Common myeloid progenitor, CD34-positive (primary cell): Measurements from ENCODE around the gene NKIRAS2.
A peak's percentile ranks its signal among the peaks of the same experiment; 100 is the strongest.

Source experiments
- CTCF ChIA-PET: fragments of 350-600 bp; sonication (Branson Sonifier 250); formaldehyde crosslinking; loops from one replicate; lab custom pipeline; 2021; ENCODE audit warnings: antibody characterized with exemption; lab: Charles Lee
- POLR2A ChIA-PET: fragments of 350-600 bp; sonication (Branson Sonifier 250); formaldehyde crosslinking; loops from one replicate; lab custom pipeline; 2021; ENCODE audit warnings: antibody characterized with exemption; lab: Charles Lee
- DNase-seq, 3 donors: peaks; one replicate each; pipeline versions ENCODE4 v3.0.0 to v3.0.0-alpha.2; 2013
- H3K27ac ChIP-seq, 2 experiments: 1 replicate in 1 of 2; 2 replicates in 1 of 2; pipeline ENCODE4 v1.7.0; 2013; ENCODE audit warnings: inconsistent platforms in 2 of 2, low read length in 2 of 2, mild to moderate bottlenecking in 2 of 2, low read depth in 1 of 2, moderate library complexity in 1 of 2; ENCODE audit not compliant: severe bottlenecking in 2 of 2, insufficient read depth in 1 of 2, poor library complexity in 1 of 2
- H3K27me3 ChIP-seq, 5 experiments: replicated peaks in 2 of 5; 1 replicate in 3 of 5; 2 replicates in 2 of 5; pipeline versions ENCODE4 v1.6.1 to v1.7.0; 2013; ENCODE audit warnings: low read length in 4 of 5, mild to moderate bottlenecking in 2 of 5, moderate library complexity in 2 of 5, inconsistent platforms in 1 of 5; ENCODE audit not compliant: insufficient read depth in 5 of 5, control insufficient read depth in 4 of 5
- H3K36me3 ChIP-seq, 4 experiments: 1 replicate in 2 of 4; 2 replicates in 2 of 4; pipeline versions ENCODE4 v1.6.1 to v1.7.0; 2013; ENCODE audit warnings: low read length in 3 of 4, control low read depth in 1 of 4, mild to moderate bottlenecking in 1 of 4; ENCODE audit not compliant: control insufficient read depth in 4 of 4, insufficient read depth in 4 of 4
- H3K4me1 ChIP-seq, 4 experiments: 1 replicate in 3 of 4; 2 replicates in 1 of 4; pipeline versions ENCODE4 v1.6.1 to v1.7.1; 2013; ENCODE audit warnings: low read length in 3 of 4, mild to moderate bottlenecking in 3 of 4, control low read depth in 1 of 4, inconsistent platforms in 1 of 4, moderate library complexity in 1 of 4; ENCODE audit not compliant: control insufficient read depth in 4 of 4, insufficient read depth in 4 of 4; ENCODE audit errors: control extremely low read depth in 1 of 4
- H3K4me3 ChIP-seq, 7 experiments: 1 replicate in 4 of 7; 2 replicates in 3 of 7; pipeline versions ENCODE4 v1.5.1 to v1.7.0; 2013; ENCODE audit warnings: mild to moderate bottlenecking in 7 of 7, low read length in 6 of 7, moderate library complexity in 6 of 7, inconsistent platforms in 2 of 7, low read depth in 2 of 7, control low read depth in 1 of 7; ENCODE audit not compliant: insufficient read depth in 4 of 7, control insufficient read depth in 1 of 7; ENCODE audit errors: extremely low read depth in 1 of 7
- H3K9me3 ChIP-seq, 5 experiments: 1 replicate in 4 of 5; 2 replicates in 1 of 5; pipeline versions ENCODE4 v1.6.1 to v1.7.1; 2013; ENCODE audit warnings: low read length in 4 of 5, mild to moderate bottlenecking in 2 of 5, inconsistent platforms in 1 of 5, low read depth in 1 of 5, moderate library complexity in 1 of 5; ENCODE audit not compliant: control insufficient read depth in 4 of 5, insufficient read depth in 2 of 5; ENCODE audit errors: control extremely low read depth in 1 of 5
- WGBS: methylation state at CpG from one replicate; pipeline ENCODE4 v1.1.5; 2013; ENCODE audit not compliant: insufficient coverage; 5-methylcytosine and 5-hydroxymethylcytosine counted together

Gene NKIRAS2

GRCh38 chr17:42042598-42043319 is 22.9 kb downstream of the NKIRAS2 start:
- H3K36me3 ChIP-seq, result peaks cover 0 to 6% (median 0%) of the 10 kb centered on the region in 4 experiments
- POLR2A ChIA-PET, result no interaction called here
- H3K27me3 ChIP-seq, result no peaks in the 10 kb centered on the region
- no peak overlapping the region for H3K4me3 ChIP-seq
- WGBS, result 96% methylated on average over 17 of the region's 20 CpGs
- no peak for DNase-seq
- no peaks in the 10 kb centered on the region for H3K9me3 ChIP-seq
- H3K27ac ChIP-seq, result no peak overlapping the region
- CTCF ChIA-PET, result interaction anchor here (0.9 to 4.1 kb wide), 3 partner anchors 17 to 55 kb away, joined by 3 to 22 read pairs (median 5); no protein-coding TSS in a partner anchor
- peaks cover 0 to 11% (median 5%) of the 10 kb centered on the region in 4 experiments for H3K4me1 ChIP-seq

DNA sequence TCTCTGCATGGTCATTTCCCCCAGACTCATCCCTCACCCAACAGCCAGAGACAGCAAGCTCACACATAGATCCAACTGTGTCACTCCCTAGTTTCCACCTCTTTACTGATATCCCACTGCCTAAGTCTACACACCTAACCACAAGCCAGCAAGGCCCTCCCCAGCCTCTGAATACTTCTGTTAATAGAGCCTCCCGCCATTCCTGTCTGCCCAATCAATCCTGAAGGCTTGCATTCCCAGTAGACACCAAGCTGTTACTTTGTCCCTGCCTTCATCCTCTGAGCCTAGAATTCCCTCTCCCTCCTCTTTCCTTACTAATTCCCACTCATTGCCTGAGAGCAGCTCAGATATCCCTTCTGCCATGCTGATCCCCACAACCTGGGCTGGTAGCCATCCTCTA is 25.8 kb downstream of the NKIRAS2 start:
- Histone ChIP-seq H3K27me3 (peaks cover 0 to 3% (median 0%) of the 10 kb centered on the region in 5 experiments), H3K36me3 (peaks cover 0 to 6% (median 0%) of the 10 kb centered on the region in 4 experiments), H3K4me3 (no peak overlapping the region), H3K9me3 (no peaks in the 10 kb centered on the region), H3K4me1 (peaks cover 0 to 12% (median 5%) of the 10 kb centered on the region in 4 experiments), H3K27ac (no peak overlapping the region)
- CTCF ChIA-PET, result interaction anchor here (1.0 to 3.0 kb wide), 5 partner anchors 12 to 23 kb away, joined by 4 to 12 read pairs (median 5); no protein-coding TSS in a partner anchor
- WGBS, result 100% methylated on average over 1 of the region's 1 CpG
- no peak for DNase-seq
- POLR2A ChIA-PET, result interaction anchor here (0.6 kb wide), 1 partner anchor 22 kb away, joined by 3 read pairs; no protein-coding TSS in a partner anchor

- WGBS, result 97% methylated on average over 7 of the region's 12 CpGs
- Histone ChIP-seq H3K36me3 (peaks cover 0 to 6% (median 0%) of the 10 kb centered on the region in 4 experiments), H3K27me3 (peaks cover 0 to 3% (median 0%) of the 10 kb centered on the region in 5 experiments), H3K27ac (no peak overlapping the region), H3K4me3 (no peak overlapping the region), H3K9me3 (no peaks in the 10 kb centered on the region), H3K4me1 (peaks cover 0 to 16% (median 7%) of the 10 kb centered on the region in 4 experiments)
- POLR2A ChIA-PET, result no interaction called here
- CTCF ChIA-PET, result no interaction called here
- no peak for DNase-seq
Measured at GRCh38 chr17:42047343-42047742, 27.5 kb downstream of the NKIRAS2 start.

GRCh38 chr17:42049834-42050392 is 30.0 kb downstream of the NKIRAS2 start:
- ChIA-PET CTCF (interaction anchor here (0.7 to 1.6 kb wide), 12 partner anchors 8 to 132 kb away, joined by 3 to 7 read pairs (median 3); no protein-coding TSS in a partner anchor), POLR2A (no interaction called here)

GRCh38 chr17:42050393-42051012 is 30.6 kb downstream of the NKIRAS2 start, which contains the start of gene C17orf113:
Gene C17orf113 (minus strand): TSS chr17:42050601. CDS start chr17:42043376, 7,225 bp downstream.
- POLR2A ChIA-PET, result no interaction called here

More at GRCh38 chr17:42049834-42050392, 30.0 kb downstream of the NKIRAS2 start:
- peak overlapping the region; percentile 49 to 89 (median 70) for H3K4me3 ChIP-seq
- 0% methylated on average over 5 of the region's 7 CpGs for WGBS
- peak overlapping the region in 1 of 2 experiments; percentile 2 for H3K27ac ChIP-seq
- H3K27me3 ChIP-seq, result peaks cover 0 to 3% (median 0%) of the 10 kb centered on the region in 5 experiments
- peaks cover 0 to 19% (median 7%) of the 10 kb centered on the region in 4 experiments for H3K4me1 ChIP-seq
- no peak for DNase-seq
- no peaks in the 10 kb centered on the region for H3K36me3 ChIP-seq
- H3K9me3 ChIP-seq, result no peaks in the 10 kb centered on the region

GRCh38 chr17:42051013-42051400 is 31.1 kb downstream of the NKIRAS2 start:
- peaks cover 0 to 19% (median 7%) of the 10 kb centered on the region in 4 experiments for H3K4me1 ChIP-seq
- no peak for DNase-seq
- H3K36me3 ChIP-seq, result no peaks in the 10 kb centered on the region
- peaks cover 0 to 3% (median 0%) of the 10 kb centered on the region in 5 experiments for H3K27me3 ChIP-seq
- peak overlapping the region; percentile 26 to 89 (median 51) for H3K4me3 ChIP-seq
- 63% methylated on average over 7 of the region's 8 CpGs for WGBS
- CTCF ChIA-PET, result interaction anchor here (0.7 to 1.9 kb wide), 12 partner anchors 9 to 81 kb away, joined by 3 to 17 read pairs (median 4); partner anchors contain the start of gene DNAJC7
- POLR2A ChIA-PET, result no interaction called here
- no peaks in the 10 kb centered on the region for H3K9me3 ChIP-seq
- H3K27ac ChIP-seq, result no peak overlapping the region

More at GRCh38 chr17:42050393-42051012, 30.6 kb downstream of the NKIRAS2 start, which contains the start of gene C17orf113:
- DNase-seq, result peak; percentile 59 to 73 (median 62)
- 1% methylated on average over 48 of the region's 65 CpGs for WGBS
- CTCF ChIA-PET, result interaction anchor here (0.7 to 1.9 kb wide), 13 partner anchors 9 to 81 kb away, joined by 3 to 17 read pairs (median 4); partner anchors contain the start of gene DNAJC7
- Histone ChIP-seq H3K9me3 (no peaks in the 10 kb centered on the region), H3K36me3 (no peaks in the 10 kb centered on the region), H3K27ac (peak within 1 kb of the TSS in 1 of 2 experiments; percentile 2), H3K27me3 (peaks cover 0 to 3% (median 0%) of the 10 kb centered on the region in 5 experiments), H3K4me3 (peak within 1 kb of the TSS; percentile 49 to 89 (median 70)), H3K4me1 (peaks cover 0 to 19% (median 7%) of the 10 kb centered on the region in 4 experiments)
